Fibroblast of the aortic adventitia (primary cell): ENCODE measurements around the gene MICU1. TPM values are rescaled to one million over a fixed set of nuclear protein-coding genes. Genes with fewer than 3 reads are reported as not detected.

Experiments used
- DNase-seq: peaks from one replicate; pipeline ENCODE4 v3.0.0-alpha.2; 2010; ENCODE audit warnings: low read depth
- H3K4me3 ChIP-seq: 2 replicates; pipeline ENCODE4 v1.5.1; 2011; ENCODE audit warnings: low read depth, mild to moderate bottlenecking, control low read depth, low read length, moderate library complexity
- CTCF ChIP-seq: IDR thresholded peaks from 2 replicates; pipeline ENCODE4 v1.5.1; 2011; ENCODE audit warnings: mild to moderate bottlenecking, low read length, control low read depth, inconsistent platforms; ENCODE audit not compliant: insufficient read depth
- total RNA-seq: library from RNA; depleted of rRNA; stranded (reverse); fragments of >200 nt; gene quantifications from 2 replicates; pipeline ENCODE4 v1.2.3, GENCODE V29; 2012; ENCODE audit warnings: low replicate concordance

MICU1 gene
- total RNA-seq, 1 donor: 58.3 TPM

- no peak for TF ChIP-seq CTCF
- no peak for DNase-seq
- H3K4me3 ChIP-seq: no peak overlapping the region
Measured at GRCh38 chr10:72593963-72594362, 31.9 kb downstream of the MICU1 start.

GRCh38 chr10:72588266-72588665 is 37.6 kb downstream of the MICU1 start:
- peak; percentile 4 for DNase-seq
- H3K4me3 ChIP-seq: no peak overlapping the region
- TF ChIP-seq CTCF: no peak

GRCh38 chr10:72587568-72587967 is 38.3 kb downstream of the MICU1 start:
- no peak for TF ChIP-seq CTCF
- no peak for DNase-seq
- H3K4me3 ChIP-seq: no peak overlapping the region

GRCh38 chr10:72574636-72575035 is 51.2 kb downstream of the MICU1 start:
- DNase-seq: no peak
- no peak for TF ChIP-seq CTCF
- H3K4me3 ChIP-seq: no peak overlapping the region

- DNase-seq: no peak
- no peak for TF ChIP-seq CTCF
- H3K4me3 ChIP-seq: no peak overlapping the region
Measured at GRCh38 chr10:72573079-72573478, 52.8 kb downstream of the MICU1 start.

- H3K4me3 ChIP-seq: no peak overlapping the region
- DNase-seq: no peak
- TF ChIP-seq CTCF: peak; percentile 23
Measured at GRCh38 chr10:72567889-72568640, 57.8 kb downstream of the MICU1 start.

GRCh38 chr10:72567421-72567820 is 58.5 kb downstream of the MICU1 start:
- H3K4me3 ChIP-seq: no peak overlapping the region
- peak; percentile 17 for DNase-seq
- TF ChIP-seq CTCF: no peak
